Liver (tissue), 9 donors: ENCODE measurements around the gene NFXL1. TPM values are rescaled to one million over a fixed set of nuclear protein-coding genes. Genes with fewer than 3 reads are reported as not detected.

Experiments used
- DNase-seq: peaks from one replicate; pipeline ENCODE4 v3.0.0-alpha.2; 2017; ENCODE audit warnings: low spot score
- H3K27ac ChIP-seq, 2 donors: one replicate each; pipeline ENCODE4 v1.7.0; 2013; ENCODE audit warnings: inconsistent platforms in 2 of 2, low read length in 2 of 2, control low read depth in 1 of 2, low read depth in 1 of 2, mild to moderate bottlenecking in 1 of 2
- H3K27me3 ChIP-seq, 4 donors: one replicate each; pipeline versions ENCODE4 v1.6.1 to v1.7.0; 2013; ENCODE audit warnings: low read length in 3 of 4, inconsistent platforms in 1 of 4, mild to moderate bottlenecking in 1 of 4, moderate library complexity in 1 of 4; ENCODE audit not compliant: control insufficient read depth in 4 of 4, insufficient read depth in 4 of 4
- H3K36me3 ChIP-seq, 4 donors: one replicate each; pipeline versions ENCODE4 v1.6.1 to v1.7.0; 2013; ENCODE audit warnings: low read length in 3 of 4, mild to moderate bottlenecking in 3 of 4, low read depth in 1 of 4, moderate library complexity in 1 of 4; ENCODE audit not compliant: control insufficient read depth in 4 of 4, insufficient read depth in 3 of 4
- H3K4me1 ChIP-seq, 4 donors: one replicate each; pipeline versions ENCODE4 v1.6.1 to v1.7.0; 2013; ENCODE audit warnings: low read length in 3 of 4, mild to moderate bottlenecking in 3 of 4, moderate library complexity in 1 of 4; ENCODE audit not compliant: control insufficient read depth in 4 of 4, insufficient read depth in 4 of 4
- H3K4me3 ChIP-seq, 3 donors: one replicate each; pipeline versions ENCODE4 v1.6.1 to v1.7.0; 2013; ENCODE audit warnings: low read length in 3 of 3, control low read depth in 1 of 3, low read depth in 1 of 3, mild to moderate bottlenecking in 1 of 3
- H3K9ac ChIP-seq, 2 donors: one replicate each; pipeline ENCODE4 v1.7.0; 2013; ENCODE audit warnings: low read length in 2 of 2, mild to moderate bottlenecking in 2 of 2, moderate library complexity in 2 of 2, control low read depth in 1 of 2, low read depth in 1 of 2
- H3K9me3 ChIP-seq, 4 donors: one replicate each; pipeline versions ENCODE4 v1.6.1 to v1.7.0; 2013; ENCODE audit warnings: low read length in 3 of 4; ENCODE audit not compliant: control insufficient read depth in 4 of 4
- EGR1 ChIP-seq, 2 donors: IDR thresholded peaks; 2 replicates each; pipeline ENCODE4 v1.6.1; 2016 to 2018; ENCODE audit warnings: antibody characterized with exemption in 2 of 2, low read depth in 2 of 2
- GABPA ChIP-seq, 2 donors: IDR thresholded peaks in 1 of 2; conservative IDR thresholded peaks in 1 of 2; 2 replicates each; pipeline ENCODE4 v1.6.1; 2016; ENCODE audit warnings: antibody characterized with exemption in 2 of 2, mild to moderate bottlenecking in 1 of 2, moderate library complexity in 1 of 2
- HNF4G ChIP-seq: IDR thresholded peaks from 2 replicates; pipeline ENCODE4 v1.6.1; 2016; ENCODE audit warnings: antibody characterized with exemption
- JUND ChIP-seq, 2 donors: IDR thresholded peaks; 2 replicates each; pipeline ENCODE4 v1.6.1; 2016; ENCODE audit warnings: antibody characterized with exemption in 2 of 2
- NR2F2 ChIP-seq: IDR thresholded peaks from 2 replicates; pipeline ENCODE4 v1.6.1; 2016; ENCODE audit warnings: antibody characterized with exemption
- RAD21 ChIP-seq, 2 donors: IDR thresholded peaks; 2 replicates each; pipeline ENCODE4 v1.6.1; 2016; ENCODE audit warnings: antibody characterized with exemption in 2 of 2, mild to moderate bottlenecking in 2 of 2
- RXRA ChIP-seq, 2 donors: IDR thresholded peaks; 2 replicates each; pipeline ENCODE4 v1.6.1; 2017 to 2018; ENCODE audit warnings: antibody characterized with exemption in 2 of 2, mild to moderate bottlenecking in 1 of 2
- SP1 ChIP-seq: IDR thresholded peaks from 2 replicates; pipeline ENCODE4 v1.6.1; 2018; ENCODE audit warnings: antibody characterized with exemption, mild to moderate bottlenecking
- TAF1 ChIP-seq: conservative IDR thresholded peaks from 2 replicates; pipeline ENCODE4 v1.6.1; 2016; ENCODE audit warnings: antibody characterized with exemption, mild to moderate bottlenecking
- YY1 ChIP-seq: IDR thresholded peaks from 2 replicates; pipeline ENCODE4 v1.6.1; 2016; ENCODE audit warnings: antibody characterized with exemption, mild to moderate bottlenecking
- WGBS: extraction: QIAGEN DNeasy Blood & Tissue Kit; methylation state at CpG from one replicate; pipeline ENCODE4 v1.1.7; 2013; 5-methylcytosine and 5-hydroxymethylcytosine counted together
- polyA plus RNA-seq, 2 donors: library from polyadenylated mRNA; stranded (reverse) in 1 of 2; unstranded in 1 of 2; fragments of 200-250 nt in 1 of 2; fragments of >200 nt in 1 of 2; fragmentation: Nextera tagmentation in 1 of 2; extraction: Ambion mirVana in 1 of 2; gene quantifications; one replicate each; pipeline versions ENCODE4 v1.2.1 to v1.2.3, GENCODE V29; 2013 to 2015
- total RNA-seq, 2 donors: library from RNA; depleted of rRNA; stranded (reverse); fragments of >200 nt; gene quantifications; one replicate each; pipeline ENCODE4 v1.2.3, GENCODE V29; 2014
- TF ChIP-seq, protein P1 (sequence below): fragments of 150-350 bp; IDR thresholded peaks from 2 replicates; pipeline ENCODE4 v1.5.1; 2017; ENCODE audit warnings: improper control_type of control experiment, low read depth, low read length; ENCODE audit not compliant: missing input control
- TF ChIP-seq, protein P2 (sequence below): IDR thresholded peaks from 2 replicates; pipeline ENCODE4 v1.6.1; 2016; ENCODE audit warnings: antibody characterized with exemption, mild to moderate bottlenecking
- TF ChIP-seq, protein P3 (sequence below): IDR thresholded peaks from 2 replicates; pipeline ENCODE4 v1.6.1; 2016; ENCODE audit warnings: antibody characterized with exemption
- TF ChIP-seq, protein P4 (sequence below): IDR thresholded peaks from 2 replicates; pipeline ENCODE4 v1.6.1; 2016; ENCODE audit warnings: antibody characterized with exemption
- donor health status: healthy.
- donor health status: healthy.
- donor health status: healthy.
- donor health status: healthy.
- donor health status: healthy.

NFXL1 gene
- total and polyA plus RNA-seq, 4 donors, result 3.9 to 9.9 (median 5.4) TPM

DNA sequence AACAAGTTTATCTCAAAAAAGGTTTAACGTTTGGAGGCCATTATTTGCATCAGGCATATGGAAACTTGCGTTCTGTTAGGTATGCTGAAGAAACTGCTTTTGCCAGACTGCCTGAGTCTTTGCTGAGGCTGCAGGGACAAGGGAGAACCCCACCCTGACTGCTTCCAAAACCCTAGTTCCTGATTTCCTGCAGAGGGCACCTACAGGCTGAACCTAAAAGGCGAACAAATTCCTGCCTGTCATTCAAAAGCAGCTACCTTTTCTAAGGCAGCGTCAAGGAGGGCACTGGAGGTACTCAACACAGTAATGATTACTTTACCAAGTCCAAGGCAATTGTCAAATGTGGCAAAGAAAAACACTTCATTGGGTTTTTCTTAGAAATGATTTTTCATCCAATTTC is 75.9 kb downstream of the NFXL1 start:
- DNase-seq, result no peak
- Histone ChIP-seq H3K27ac (no peak overlapping the region), H3K4me3 (no peak overlapping the region), H3K4me1 (peaks cover 2 to 26% (median 17%) of the 10 kb centered on the region in 4 donors), H3K36me3 (peaks cover 0 to 2% (median 0%) of the 10 kb centered on the region in 4 donors), H3K9ac (no peak overlapping the region), H3K9me3 (peaks cover 0 to 2% (median 0%) of the 10 kb centered on the region in 4 donors), H3K27me3 (no peaks in the 10 kb centered on the region)
- WGBS, result 80% methylated on average over 4 of the region's 4 CpGs
- TF ChIP-seq, protein P1, sequence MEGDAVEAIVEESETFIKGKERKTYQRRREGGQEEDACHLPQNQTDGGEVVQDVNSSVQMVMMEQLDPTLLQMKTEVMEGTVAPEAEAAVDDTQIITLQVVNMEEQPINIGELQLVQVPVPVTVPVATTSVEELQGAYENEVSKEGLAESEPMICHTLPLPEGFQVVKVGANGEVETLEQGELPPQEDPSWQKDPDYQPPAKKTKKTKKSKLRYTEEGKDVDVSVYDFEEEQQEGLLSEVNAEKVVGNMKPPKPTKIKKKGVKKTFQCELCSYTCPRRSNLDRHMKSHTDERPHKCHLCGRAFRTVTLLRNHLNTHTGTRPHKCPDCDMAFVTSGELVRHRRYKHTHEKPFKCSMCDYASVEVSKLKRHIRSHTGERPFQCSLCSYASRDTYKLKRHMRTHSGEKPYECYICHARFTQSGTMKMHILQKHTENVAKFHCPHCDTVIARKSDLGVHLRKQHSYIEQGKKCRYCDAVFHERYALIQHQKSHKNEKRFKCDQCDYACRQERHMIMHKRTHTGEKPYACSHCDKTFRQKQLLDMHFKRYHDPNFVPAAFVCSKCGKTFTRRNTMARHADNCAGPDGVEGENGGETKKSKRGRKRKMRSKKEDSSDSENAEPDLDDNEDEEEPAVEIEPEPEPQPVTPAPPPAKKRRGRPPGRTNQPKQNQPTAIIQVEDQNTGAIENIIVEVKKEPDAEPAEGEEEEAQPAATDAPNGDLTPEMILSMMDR, result no peak
- TF ChIP-seq, protein P2, sequence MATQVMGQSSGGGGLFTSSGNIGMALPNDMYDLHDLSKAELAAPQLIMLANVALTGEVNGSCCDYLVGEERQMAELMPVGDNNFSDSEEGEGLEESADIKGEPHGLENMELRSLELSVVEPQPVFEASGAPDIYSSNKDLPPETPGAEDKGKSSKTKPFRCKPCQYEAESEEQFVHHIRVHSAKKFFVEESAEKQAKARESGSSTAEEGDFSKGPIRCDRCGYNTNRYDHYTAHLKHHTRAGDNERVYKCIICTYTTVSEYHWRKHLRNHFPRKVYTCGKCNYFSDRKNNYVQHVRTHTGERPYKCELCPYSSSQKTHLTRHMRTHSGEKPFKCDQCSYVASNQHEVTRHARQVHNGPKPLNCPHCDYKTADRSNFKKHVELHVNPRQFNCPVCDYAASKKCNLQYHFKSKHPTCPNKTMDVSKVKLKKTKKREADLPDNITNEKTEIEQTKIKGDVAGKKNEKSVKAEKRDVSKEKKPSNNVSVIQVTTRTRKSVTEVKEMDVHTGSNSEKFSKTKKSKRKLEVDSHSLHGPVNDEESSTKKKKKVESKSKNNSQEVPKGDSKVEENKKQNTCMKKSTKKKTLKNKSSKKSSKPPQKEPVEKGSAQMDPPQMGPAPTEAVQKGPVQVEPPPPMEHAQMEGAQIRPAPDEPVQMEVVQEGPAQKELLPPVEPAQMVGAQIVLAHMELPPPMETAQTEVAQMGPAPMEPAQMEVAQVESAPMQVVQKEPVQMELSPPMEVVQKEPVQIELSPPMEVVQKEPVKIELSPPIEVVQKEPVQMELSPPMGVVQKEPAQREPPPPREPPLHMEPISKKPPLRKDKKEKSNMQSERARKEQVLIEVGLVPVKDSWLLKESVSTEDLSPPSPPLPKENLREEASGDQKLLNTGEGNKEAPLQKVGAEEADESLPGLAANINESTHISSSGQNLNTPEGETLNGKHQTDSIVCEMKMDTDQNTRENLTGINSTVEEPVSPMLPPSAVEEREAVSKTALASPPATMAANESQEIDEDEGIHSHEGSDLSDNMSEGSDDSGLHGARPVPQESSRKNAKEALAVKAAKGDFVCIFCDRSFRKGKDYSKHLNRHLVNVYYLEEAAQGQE, result no peak
- no peak for TF ChIP-seq HNF4G
- TF ChIP-seq YY1, result no peak
- TF ChIP-seq JUND (IDR thresholded peaks at IDR 0.05), result no peak
- no peak for TF ChIP-seq SP1
- TF ChIP-seq NR2F2, result no peak
- TF ChIP-seq, protein P3, sequence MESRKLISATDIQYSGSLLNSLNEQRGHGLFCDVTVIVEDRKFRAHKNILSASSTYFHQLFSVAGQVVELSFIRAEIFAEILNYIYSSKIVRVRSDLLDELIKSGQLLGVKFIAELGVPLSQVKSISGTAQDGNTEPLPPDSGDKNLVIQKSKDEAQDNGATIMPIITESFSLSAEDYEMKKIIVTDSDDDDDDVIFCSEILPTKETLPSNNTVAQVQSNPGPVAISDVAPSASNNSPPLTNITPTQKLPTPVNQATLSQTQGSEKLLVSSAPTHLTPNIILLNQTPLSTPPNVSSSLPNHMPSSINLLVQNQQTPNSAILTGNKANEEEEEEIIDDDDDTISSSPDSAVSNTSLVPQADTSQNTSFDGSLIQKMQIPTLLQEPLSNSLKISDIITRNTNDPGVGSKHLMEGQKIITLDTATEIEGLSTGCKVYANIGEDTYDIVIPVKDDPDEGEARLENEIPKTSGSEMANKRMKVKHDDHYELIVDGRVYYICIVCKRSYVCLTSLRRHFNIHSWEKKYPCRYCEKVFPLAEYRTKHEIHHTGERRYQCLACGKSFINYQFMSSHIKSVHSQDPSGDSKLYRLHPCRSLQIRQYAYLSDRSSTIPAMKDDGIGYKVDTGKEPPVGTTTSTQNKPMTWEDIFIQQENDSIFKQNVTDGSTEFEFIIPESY, result no peak

DNA sequence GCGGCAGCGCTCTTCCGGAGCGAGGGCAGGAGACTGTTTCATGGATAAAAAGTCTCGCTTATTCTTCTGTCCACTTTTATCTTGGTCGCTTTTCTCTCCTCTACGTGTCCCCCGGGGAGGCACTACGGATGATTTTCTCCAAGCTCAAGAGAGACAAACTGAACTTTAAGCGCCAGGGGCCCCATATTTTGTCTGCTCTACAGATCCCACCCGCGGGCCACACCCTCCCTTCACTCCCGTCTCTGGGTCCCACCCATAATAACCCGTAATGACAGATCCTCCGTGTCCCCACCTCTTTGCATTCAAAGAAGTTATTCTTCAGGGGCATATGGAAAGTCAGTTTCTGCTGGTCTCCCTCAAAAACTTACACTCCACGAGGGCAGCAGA is 76.5 kb downstream of the NFXL1 start, which contains the start of gene CORIN:
TSS of gene CORIN (minus strand) at position 160 of the 387 bp plus-strand sequence. CDS start at position 42, 118 bp downstream.
- no peak within 1 kb of the TSS for H3K27ac ChIP-seq

More for the DNA sequence above, 76.5 kb downstream of the NFXL1 start, which contains the start of gene CORIN:
- H3K36me3 ChIP-seq, result peaks cover 0 to 2% (median 0%) of the 10 kb centered on the region in 4 donors
- H3K4me3 ChIP-seq, result peak within 1 kb of the TSS; percentile 62 to 82 (median 68)
- no peak for TF ChIP-seq SP1
- TF ChIP-seq YY1, result no peak
- no peak for TF ChIP-seq JUND (IDR thresholded peaks at IDR 0.05)
- no peak for TF ChIP-seq GABPA (IDR thresholded peaks at IDR 0.05 in 1 of 2, conservative IDR thresholded peaks at IDR 0.05 in 1 of 2)
- TF ChIP-seq, protein P4, sequence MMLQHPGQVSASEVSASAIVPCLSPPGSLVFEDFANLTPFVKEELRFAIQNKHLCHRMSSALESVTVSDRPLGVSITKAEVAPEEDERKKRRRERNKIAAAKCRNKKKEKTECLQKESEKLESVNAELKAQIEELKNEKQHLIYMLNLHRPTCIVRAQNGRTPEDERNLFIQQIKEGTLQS, result no peak
- TF ChIP-seq EGR1 (IDR thresholded peaks at IDR 0.05; ENCODE audit: low read depth in 2 of 2), result no peak
- TF ChIP-seq, protein P1, result no peak
- TF ChIP-seq, protein P3, result no peak
- no peak for TF ChIP-seq RAD21 (IDR thresholded peaks at IDR 0.05)
- TF ChIP-seq NR2F2, result no peak
- TF ChIP-seq, protein P2, result no peak
- TF ChIP-seq TAF1, result no peak
- TF ChIP-seq RXRA (IDR thresholded peaks at IDR 0.05), result no peak
- H3K27me3 ChIP-seq, result no peaks in the 10 kb centered on the region
- H3K4me1 ChIP-seq, result peaks cover 2 to 26% (median 17%) of the 10 kb centered on the region in 4 donors
- DNase-seq, result no peak
- 10% methylated on average over 16 of the region's 16 CpGs for WGBS
- peaks cover 0 to 3% (median 0%) of the 10 kb centered on the region in 4 donors for H3K9me3 ChIP-seq
- H3K9ac ChIP-seq, result peak within 1 kb of the TSS in 1 of 2 donors; percentile 36
